ENCODE measurements around the gene PRB2. TPM values are rescaled to one million over a fixed set of nuclear protein-coding genes. Genes with fewer than 3 reads are reported as not detected.
"Not testable (repeated sequence)": the region's sequence is repeated elsewhere in the genome, so short reads cannot be mapped to it uniquely, and the experiment has no call there.

PRB2 gene
- not detected in 2 replicates for total RNA-seq

- CTCF ChIA-PET; ATAC-seq (ENCODE audit: low read depth); H3K36me3 Mint-ChIP-seq (ENCODE audit: low read depth); H3K4me3 Mint-ChIP-seq; intact Hi-C loops (cut with micrococcal nuclease); DNase-seq; H3K9me3 Mint-ChIP-seq; H3K4me1 Mint-ChIP-seq; H3K27ac Mint-ChIP-seq; POLR2A ChIA-PET; H3K27me3 Mint-ChIP-seq: not testable (repeated sequence)
Observed at GRCh38 chr12:11395467-11395866, at the start of gene PRB2. TSS of gene PRB2 (minus strand) at chr12:11395567. CDS start at chr12:11395529, 38 bp downstream.

GRCh38 chr12:11437966-11438365 is 42.6 kb upstream of the PRB2 start:
- CTCF ChIA-PET, result no interaction called here
- TF ChIP-seq, protein P1, sequence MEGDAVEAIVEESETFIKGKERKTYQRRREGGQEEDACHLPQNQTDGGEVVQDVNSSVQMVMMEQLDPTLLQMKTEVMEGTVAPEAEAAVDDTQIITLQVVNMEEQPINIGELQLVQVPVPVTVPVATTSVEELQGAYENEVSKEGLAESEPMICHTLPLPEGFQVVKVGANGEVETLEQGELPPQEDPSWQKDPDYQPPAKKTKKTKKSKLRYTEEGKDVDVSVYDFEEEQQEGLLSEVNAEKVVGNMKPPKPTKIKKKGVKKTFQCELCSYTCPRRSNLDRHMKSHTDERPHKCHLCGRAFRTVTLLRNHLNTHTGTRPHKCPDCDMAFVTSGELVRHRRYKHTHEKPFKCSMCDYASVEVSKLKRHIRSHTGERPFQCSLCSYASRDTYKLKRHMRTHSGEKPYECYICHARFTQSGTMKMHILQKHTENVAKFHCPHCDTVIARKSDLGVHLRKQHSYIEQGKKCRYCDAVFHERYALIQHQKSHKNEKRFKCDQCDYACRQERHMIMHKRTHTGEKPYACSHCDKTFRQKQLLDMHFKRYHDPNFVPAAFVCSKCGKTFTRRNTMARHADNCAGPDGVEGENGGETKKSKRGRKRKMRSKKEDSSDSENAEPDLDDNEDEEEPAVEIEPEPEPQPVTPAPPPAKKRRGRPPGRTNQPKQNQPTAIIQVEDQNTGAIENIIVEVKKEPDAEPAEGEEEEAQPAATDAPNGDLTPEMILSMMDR (IDR thresholded peaks at IDR 0.05), result no peak
- Mint-ChIP-seq H3K9me3 (peaks cover 7% of the 10 kb centered on the region), H3K4me3 (no peak overlapping the region), H3K4me1 (no peaks in the 10 kb centered on the region), H3K27me3 (peaks cover 2% of the 10 kb centered on the region), H3K27ac (no peak overlapping the region), H3K36me3 (ENCODE audit: low read depth) (no peaks in the 10 kb centered on the region)
- POLR2A ChIA-PET, result no interaction called here
- intact Hi-C loops (cut with micrococcal nuclease), result no loop called here
- DNase-seq (no peak), ATAC-seq (ENCODE audit: low read depth) (no peak)

GRCh38 chr12:11433664-11434063 is 38.3 kb upstream of the PRB2 start:
- H3K36me3 Mint-ChIP-seq (ENCODE audit: low read depth), result no peaks in the 10 kb centered on the region
- ChIA-PET CTCF (no interaction called here), POLR2A (no interaction called here)
- no peaks in the 10 kb centered on the region for H3K4me1 Mint-ChIP-seq
- intact Hi-C loops (cut with micrococcal nuclease), result no loop called here
- no peak overlapping the region for H3K27ac Mint-ChIP-seq
- H3K27me3 Mint-ChIP-seq, result peaks cover 2% of the 10 kb centered on the region
- no peak overlapping the region for H3K4me3 Mint-ChIP-seq
- TF ChIP-seq, protein P1 (IDR thresholded peaks at IDR 0.05), result no peak
- ATAC-seq (ENCODE audit: low read depth), result no peak
- peaks cover 7% of the 10 kb centered on the region for H3K9me3 Mint-ChIP-seq
- no peak for DNase-seq

GRCh38 chr12:11431486-11431885 is 36.1 kb upstream of the PRB2 start:
- ATAC-seq (ENCODE audit: low read depth), result no peak
- peaks cover 2% of the 10 kb centered on the region for H3K27me3 Mint-ChIP-seq
- H3K36me3 Mint-ChIP-seq (ENCODE audit: low read depth), result no peaks in the 10 kb centered on the region
- H3K4me3 Mint-ChIP-seq, result no peak overlapping the region
- H3K4me1 Mint-ChIP-seq, result no peaks in the 10 kb centered on the region
- H3K27ac Mint-ChIP-seq, result no peak overlapping the region
- ChIA-PET POLR2A (no interaction called here), CTCF (no interaction called here)
- intact Hi-C loops (cut with micrococcal nuclease), result no loop called here
- TF ChIP-seq, protein P1 (IDR thresholded peaks at IDR 0.05), result no peak
- DNase-seq, result no peak
- peaks cover 2% of the 10 kb centered on the region for H3K9me3 Mint-ChIP-seq

GRCh38 chr12:11427341-11427740 is 32.0 kb upstream of the PRB2 start:
- H3K27me3 Mint-ChIP-seq, result no peaks in the 10 kb centered on the region
- ATAC-seq (ENCODE audit: low read depth) (no peak), DNase-seq (no peak)
- H3K4me3 Mint-ChIP-seq, result no peak overlapping the region
- no peaks in the 10 kb centered on the region for H3K36me3 Mint-ChIP-seq (ENCODE audit: low read depth)
- intact Hi-C loops (cut with micrococcal nuclease), result no loop called here
- H3K4me1 Mint-ChIP-seq, result no peaks in the 10 kb centered on the region
- ChIA-PET CTCF (no interaction called here), POLR2A (no interaction called here)
- H3K27ac Mint-ChIP-seq, result no peak overlapping the region
- TF ChIP-seq, protein P1 (IDR thresholded peaks at IDR 0.05), result no peak
- no peaks in the 10 kb centered on the region for H3K9me3 Mint-ChIP-seq

DNA sequence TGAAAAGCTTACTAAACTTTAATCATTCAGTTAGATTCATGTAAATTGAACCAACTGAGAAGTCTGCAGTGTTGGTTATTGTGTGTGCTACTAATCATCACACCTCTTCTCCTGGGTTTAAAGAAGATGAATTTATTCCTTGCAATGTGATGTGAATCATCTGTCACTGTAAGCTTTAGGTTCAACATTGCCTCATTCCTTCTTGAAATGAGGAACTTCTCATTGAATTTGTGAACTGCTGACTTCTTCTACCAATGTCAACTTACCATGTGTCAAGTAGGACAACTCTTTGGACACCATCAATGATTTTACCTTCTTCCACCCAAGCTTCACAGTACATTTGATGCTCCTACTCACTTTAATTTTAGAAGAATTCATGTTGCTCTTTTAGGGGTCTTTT is 17.4 kb upstream of the PRB2 start:
- no peaks in the 10 kb centered on the region for H3K36me3 Mint-ChIP-seq (ENCODE audit: low read depth)
- no peak overlapping the region for H3K4me3 Mint-ChIP-seq

More for the DNA sequence above, 17.4 kb upstream of the PRB2 start:
- no peaks in the 10 kb centered on the region for H3K27me3 Mint-ChIP-seq
- intact Hi-C loops (cut with micrococcal nuclease), result no loop called here
- no peak for DNase-seq
- no peak overlapping the region for H3K27ac Mint-ChIP-seq
- ChIA-PET POLR2A (no interaction called here), CTCF (no interaction called here)
- ATAC-seq (ENCODE audit: low read depth), result no peak
- H3K9me3 Mint-ChIP-seq, result peaks cover 8% of the 10 kb centered on the region
- TF ChIP-seq, protein P1 (IDR thresholded peaks at IDR 0.05), result no peak
- no peaks in the 10 kb centered on the region for H3K4me1 Mint-ChIP-seq

Measured in activated B cell treated with CpG ODN at 0.5 μM for 24 hours (primary cell).